Brain microvascular endothelial cell (primary cell): Measurements from ENCODE around the gene ZNF3.

ENCODE experiments used
- DNase-seq: peaks from one replicate; pipeline ENCODE4 v3.0.0-alpha.2; 2020
- H3K27ac ChIP-seq: fragments of 250-450 bp; sonication (Bioruptor Pico); 2 replicates; pipeline ENCODE4 v1.5.1; 2020; ENCODE audit warnings: mild to moderate bottlenecking, moderate library complexity
- H3K27me3 ChIP-seq: fragments of 250-450 bp; sonication (Bioruptor Pico); replicated peaks from 2 replicates; pipeline ENCODE4 v1.5.1; 2020; ENCODE audit warnings: mild to moderate bottlenecking
- H3K36me3 ChIP-seq: fragments of 250-450 bp; sonication (Bioruptor Pico); replicated peaks from 2 replicates; pipeline ENCODE4 v1.5.1; 2020; ENCODE audit warnings: mild to moderate bottlenecking
- H3K4me3 ChIP-seq: 2 replicates; pipeline ENCODE4 v1.5.1; 2011; ENCODE audit warnings: low read depth, mild to moderate bottlenecking, control low read depth, low read length, moderate library complexity
- CTCF ChIP-seq: IDR thresholded peaks from 2 replicates; pipeline ENCODE4 v1.5.1; 2011; ENCODE audit warnings: low read depth, mild to moderate bottlenecking, moderate library complexity, low read length, control low read depth, inconsistent platforms; ENCODE audit errors: missing control alignments
- in situ Hi-C: cut with HindIII; loops from 2 replicates; pipeline ENCODE4 v1.10.0; 2017; ENCODE audit warnings: low sequenced_read_pairs, low pct_ligation_motif_present

The ZNF3 gene

GRCh38 chr7:100093498-100093897 is 12.0 kb upstream of the ZNF3 start:
- no peak overlapping the region for H3K4me3 ChIP-seq

GRCh38 chr7:100093054-100093453 is 11.5 kb upstream of the ZNF3 start:
- no peak for TF ChIP-seq CTCF
- Histone ChIP-seq H3K27me3 (no peaks in the 10 kb centered on the region), H3K36me3 (peaks cover 78% of the 10 kb centered on the region), H3K27ac (no peak overlapping the region), H3K4me3 (no peak overlapping the region)
- in situ Hi-C loops = loop anchor here (25.0 kb wide), 1 partner anchor 106 kb away; the partner anchor contains the start of gene AZGP1
- no peak for DNase-seq

More at GRCh38 chr7:100093498-100093897, 12.0 kb upstream of the ZNF3 start:
- in situ Hi-C loops = loop anchor here (25.0 kb wide), 1 partner anchor 106 kb away; the partner anchor contains the start of gene AZGP1
- Histone ChIP-seq H3K27ac (no peak overlapping the region), H3K36me3 (peaks cover 82% of the 10 kb centered on the region), H3K27me3 (no peaks in the 10 kb centered on the region)
- DNase-seq = no peak
- no peak for TF ChIP-seq CTCF

GRCh38 chr7:100091411-100092181 is 10.1 kb upstream of the ZNF3 start:
- no peak overlapping the region for H3K4me3 ChIP-seq
- TF ChIP-seq CTCF = peak; percentile 35
- peaks cover 63% of the 10 kb centered on the region for H3K36me3 ChIP-seq
- H3K27ac ChIP-seq = no peak overlapping the region
- peak; percentile 35 for DNase-seq
- in situ Hi-C loops = loop anchor here (25.0 kb wide), 1 partner anchor 104 kb away; the partner anchor contains the start of gene AZGP1
- no peaks in the 10 kb centered on the region for H3K27me3 ChIP-seq

GRCh38 chr7:100090527-100091410 is 9.2 kb upstream of the ZNF3 start:
- no peak overlapping the region for H3K4me3 ChIP-seq
- in situ Hi-C loops = loop anchor here (25.0 kb wide), 1 partner anchor 103 kb away; the partner anchor contains the start of gene AZGP1
- H3K27ac ChIP-seq = peak overlapping the region; percentile 88
- H3K27me3 ChIP-seq = no peaks in the 10 kb centered on the region
- peaks cover 55% of the 10 kb centered on the region for H3K36me3 ChIP-seq
- no peak for TF ChIP-seq CTCF
- DNase-seq = no peak

- in situ Hi-C loops = loop anchor here (25.0 kb wide), 1 partner anchor 102 kb away; the partner anchor contains the start of gene AZGP1
- H3K36me3 ChIP-seq = peaks cover 43% of the 10 kb centered on the region
- TF ChIP-seq CTCF = no peak
Observed at GRCh38 chr7:100089458-100090196, 8.1 kb upstream of the ZNF3 start.

More at GRCh38 chr7:100089458-100090196, 8.1 kb upstream of the ZNF3 start:
- peak; percentile 41 for DNase-seq
- Histone ChIP-seq H3K27me3 (no peaks in the 10 kb centered on the region), H3K27ac (peak overlapping the region; percentile 88), H3K4me3 (peak overlapping the region; percentile 87)
